RPMI8226 (cell line): ENCODE data around the gene TCP10L.
"Not testable (repeated sequence)": the region's sequence is repeated elsewhere in the genome, so short reads cannot be mapped to it uniquely, and the experiment has no call there.

Experiments
- DNase-seq: peaks from one replicate; pipeline ENCODE4 v3.0.0-alpha.2; 2015

The TCP10L gene, protein sequence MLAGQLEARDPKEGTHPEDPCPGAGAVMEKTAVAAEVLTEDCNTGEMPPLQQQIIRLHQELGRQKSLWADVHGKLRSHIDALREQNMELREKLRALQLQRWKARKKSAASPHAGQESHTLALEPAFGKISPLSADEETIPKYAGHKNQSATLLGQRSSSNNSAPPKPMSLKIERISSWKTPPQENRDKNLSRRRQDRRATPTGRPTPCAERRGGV

DNA sequence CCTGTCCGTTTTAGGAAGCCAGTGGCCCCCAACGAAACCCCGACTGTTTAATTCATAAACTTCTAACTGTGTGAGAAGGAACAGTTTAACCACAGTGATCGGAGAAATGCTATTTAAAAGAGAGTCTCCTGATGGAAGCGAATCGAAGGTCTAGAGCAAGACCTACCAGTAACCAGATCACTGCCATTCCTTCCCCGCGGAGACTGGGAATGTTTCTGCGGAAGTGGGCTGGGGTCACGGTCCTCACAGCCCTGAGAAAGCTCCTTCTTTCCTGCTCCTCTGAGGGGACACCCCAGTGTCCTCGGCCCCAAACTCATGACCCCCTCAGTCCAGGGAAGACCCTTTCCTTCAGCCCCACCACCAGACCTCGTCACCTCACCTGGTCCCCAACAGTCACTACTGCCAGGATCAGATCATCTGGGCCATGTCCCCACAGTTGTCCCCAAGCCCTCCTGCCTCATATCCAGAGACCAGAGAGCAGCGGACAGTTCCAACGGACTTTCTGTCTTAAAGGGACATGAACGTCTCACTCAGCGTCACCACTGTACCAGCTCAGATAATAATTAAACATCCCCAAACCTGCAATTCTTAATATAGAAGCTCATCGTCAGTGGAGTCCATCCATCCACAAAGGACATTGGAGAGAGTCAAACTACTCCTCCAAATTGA lies at the start of gene TCP10L:
TCP10L (minus strand) TSS at position 482 of the 669 bp plus-strand sequence. CDS start 1,219 bp downstream, outside the sequence.
- DNase-seq = no peak

DNA sequence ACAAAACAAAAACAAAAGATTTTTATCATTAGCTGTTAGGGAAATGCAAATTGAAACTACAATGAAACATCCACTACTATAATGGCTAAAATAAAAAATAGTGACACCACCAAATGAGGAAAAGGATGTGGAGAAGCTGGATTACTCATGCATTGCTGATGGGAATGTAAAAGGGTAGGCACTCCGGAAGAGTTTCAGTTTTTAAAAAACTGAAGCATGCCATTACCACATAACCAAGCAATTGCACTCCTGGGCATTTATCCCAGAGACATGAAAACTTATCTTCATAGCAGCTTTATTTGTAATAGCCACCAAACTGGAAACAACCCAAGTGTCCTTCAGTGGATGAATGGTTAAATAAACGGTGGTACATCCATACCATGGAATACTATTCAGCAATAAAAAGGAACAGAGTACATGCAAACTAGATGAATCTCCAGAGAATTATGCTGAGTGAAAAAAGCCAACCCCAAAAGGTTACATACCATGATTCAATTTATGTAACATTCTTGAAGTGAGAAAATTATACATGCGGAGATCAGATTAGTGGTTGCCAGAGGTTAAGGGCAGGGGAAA lies 41.4 kb upstream of the TCP10L start:
- DNase-seq = no peak

DNA sequence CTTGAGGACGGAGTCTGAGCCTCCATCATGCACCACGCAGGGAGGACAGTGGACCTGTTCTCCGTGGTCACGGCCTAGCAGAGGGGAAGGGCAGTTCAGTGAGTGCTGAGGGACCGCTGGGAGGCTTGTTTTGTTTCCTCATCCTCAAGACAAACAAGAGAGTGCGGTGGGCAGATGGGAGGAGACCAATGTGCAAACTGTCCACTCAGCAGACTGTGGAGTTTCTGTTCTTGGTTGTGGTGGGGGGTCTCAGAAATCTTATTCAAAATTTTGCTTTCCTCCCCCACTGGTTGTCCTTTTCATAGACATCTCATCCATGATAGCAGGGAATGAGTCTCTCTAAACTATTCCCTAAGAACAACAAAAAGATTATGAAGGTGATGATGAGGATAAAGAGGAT lies 32.9 kb upstream of the TCP10L start:
- DNase-seq = not testable (repeated sequence)

DNA sequence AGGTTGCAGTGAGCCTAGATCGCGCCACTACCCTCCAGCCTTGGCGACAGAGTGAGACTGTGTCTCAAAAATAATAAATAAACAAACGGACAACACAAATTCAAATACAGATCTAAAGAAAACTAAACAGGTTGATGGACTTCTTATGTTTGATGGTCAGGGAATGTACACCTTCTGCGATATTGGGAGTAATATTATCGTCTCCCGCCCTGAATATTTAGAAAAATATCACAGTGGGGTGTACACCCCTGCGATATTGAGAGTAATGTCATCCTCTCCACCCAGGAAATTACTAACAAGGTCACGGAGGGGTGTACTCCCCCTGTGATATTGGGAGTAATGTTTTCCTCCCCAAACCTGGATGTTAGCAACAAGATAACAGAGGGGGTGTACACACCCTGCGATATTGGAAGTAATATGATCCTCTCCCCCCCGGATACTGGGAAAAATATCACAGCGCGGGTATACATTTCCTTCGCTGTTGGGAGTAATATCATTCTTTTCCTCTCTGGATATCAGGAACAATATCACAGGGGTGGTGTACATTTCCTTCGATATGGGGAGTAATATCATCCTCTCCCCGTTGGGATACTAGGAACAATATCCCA lies 28.2 kb upstream of the TCP10L start:
- DNase-seq = no peak

DNA sequence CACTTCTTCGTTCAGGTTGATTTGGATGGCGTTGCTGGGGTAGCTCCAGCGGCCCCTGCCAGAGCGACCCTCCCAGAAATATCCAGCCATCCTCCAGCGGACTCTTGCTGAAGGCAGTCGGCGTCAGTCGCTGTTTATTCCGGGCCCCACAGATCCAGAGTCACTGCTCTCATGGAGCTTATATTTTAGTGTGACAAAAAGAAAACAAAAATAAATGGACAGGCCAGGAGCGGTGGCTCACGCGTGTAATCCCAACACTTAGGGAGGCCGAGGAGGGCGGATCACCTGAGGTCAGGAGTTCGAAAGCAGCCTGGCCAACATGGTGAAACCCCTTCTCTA lies 27.6 kb upstream of the TCP10L start:
- DNase-seq = no peak

DNA sequence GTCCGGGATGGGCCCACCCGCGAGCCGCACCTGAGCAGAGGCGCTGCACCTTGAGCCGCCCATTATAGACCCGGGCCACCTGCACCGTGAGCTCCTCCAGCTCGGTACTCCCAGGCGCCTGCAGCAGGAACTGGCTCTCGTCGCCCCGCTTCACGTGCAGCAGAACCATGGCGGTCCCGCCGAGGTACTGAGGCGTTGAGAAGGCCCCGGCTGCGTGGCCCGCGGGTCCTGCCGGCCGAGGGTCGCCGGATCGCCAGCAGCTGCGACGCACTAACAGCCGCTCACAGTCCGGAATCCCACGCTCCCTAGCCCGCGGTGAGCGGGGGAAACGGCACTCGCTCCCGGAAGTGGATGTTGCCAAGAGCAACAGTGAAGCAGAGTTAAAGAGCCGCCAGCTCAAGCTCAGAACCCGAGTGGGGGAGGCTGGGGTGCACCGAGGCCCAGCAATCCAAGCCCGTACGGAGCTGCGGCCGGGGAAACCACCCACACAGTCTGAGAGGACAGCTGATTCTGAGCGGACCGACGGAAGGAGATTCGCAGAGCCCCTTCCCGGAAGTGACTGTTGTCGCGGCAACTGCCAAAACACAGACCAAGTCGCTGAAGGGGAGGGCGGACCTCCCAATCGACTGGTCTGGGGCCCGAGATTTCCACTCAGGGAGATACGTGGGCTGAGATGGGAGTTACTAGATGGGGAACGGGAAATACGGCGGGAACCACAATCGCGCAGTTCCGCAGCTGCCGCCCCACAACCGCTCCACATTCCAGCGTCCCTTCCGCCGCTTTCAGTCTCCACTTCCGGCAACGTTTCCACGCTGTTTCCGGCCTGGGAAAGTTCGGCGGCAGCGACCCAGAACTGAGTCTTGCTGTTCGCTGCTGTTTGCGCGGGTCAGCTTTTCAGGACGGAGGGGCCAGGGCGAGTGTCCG lies 27.0 kb upstream of the TCP10L start, which contains the start of gene CFAP298:
CFAP298 (minus strand) TSS at position 303 of the 924 bp plus-strand sequence; CDS start at position 169, 134 bp downstream.
- peak; percentile 94 for DNase-seq

DNA sequence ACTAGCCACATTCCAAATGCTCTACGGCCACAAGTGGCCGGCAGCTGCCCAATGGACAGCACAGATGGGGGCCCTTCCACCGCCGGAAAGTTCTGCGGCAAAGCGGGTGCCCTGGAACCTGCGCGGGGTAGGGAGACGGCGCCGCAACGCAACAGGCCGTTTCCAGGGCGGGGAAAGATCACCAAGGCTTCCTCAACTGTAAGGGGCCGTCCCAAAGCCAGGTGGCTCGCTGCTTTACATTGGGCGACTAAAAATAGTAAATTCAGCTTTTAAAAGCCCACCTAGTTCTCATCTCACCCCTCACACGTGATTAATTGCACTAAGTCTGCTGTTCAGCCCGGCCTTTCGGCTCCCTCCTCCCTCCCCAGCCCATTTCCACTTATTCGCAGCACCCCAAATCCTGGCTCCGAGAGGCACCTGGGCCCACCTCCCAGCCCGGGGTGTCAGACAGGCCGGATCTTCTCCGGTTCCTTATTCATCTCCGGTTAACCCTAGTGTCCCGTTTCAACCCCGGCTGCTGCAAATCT lies 26.2 kb upstream of the TCP10L start:
- DNase-seq = peak; percentile 63

DNA sequence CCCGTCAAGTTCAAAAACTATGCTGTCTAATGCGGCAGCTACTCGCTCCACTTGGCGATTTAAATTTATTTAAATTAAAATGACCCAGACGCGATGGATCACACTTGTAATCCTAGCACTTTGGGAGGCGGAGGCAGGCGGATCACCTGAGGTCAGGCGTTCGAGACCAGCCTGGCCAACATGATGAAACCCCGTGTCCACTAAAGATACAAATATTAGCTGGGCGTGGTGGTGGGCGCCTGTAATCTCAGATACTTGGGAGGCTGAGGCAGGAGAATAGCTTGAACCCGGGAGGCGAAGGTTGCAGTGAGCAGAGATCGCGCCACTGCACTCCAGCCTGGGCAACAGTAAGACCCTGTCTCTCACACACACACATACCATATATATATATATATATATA lies 25.6 kb upstream of the TCP10L start:
- not testable (repeated sequence) for DNase-seq

DNA sequence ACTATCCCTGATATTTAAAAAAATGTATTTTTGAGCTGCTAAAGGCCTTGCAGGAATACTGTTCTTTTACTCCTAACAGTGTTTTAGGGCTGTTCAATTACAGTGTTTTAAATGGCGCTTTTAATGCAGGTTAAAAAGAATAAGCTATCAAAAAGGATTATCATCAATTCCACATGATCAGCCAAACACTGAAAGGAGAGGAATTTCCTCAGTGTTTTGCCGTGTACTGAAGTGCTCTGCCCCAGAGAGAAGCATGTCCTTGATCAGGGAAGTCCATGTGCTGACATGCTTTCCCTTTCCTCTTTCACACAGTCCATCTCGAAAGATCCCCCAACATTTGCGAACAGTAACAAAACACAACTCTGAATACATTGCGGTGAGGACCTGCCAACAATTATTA lies 23.5 kb upstream of the TCP10L start:
- DNase-seq = no peak

DNA sequence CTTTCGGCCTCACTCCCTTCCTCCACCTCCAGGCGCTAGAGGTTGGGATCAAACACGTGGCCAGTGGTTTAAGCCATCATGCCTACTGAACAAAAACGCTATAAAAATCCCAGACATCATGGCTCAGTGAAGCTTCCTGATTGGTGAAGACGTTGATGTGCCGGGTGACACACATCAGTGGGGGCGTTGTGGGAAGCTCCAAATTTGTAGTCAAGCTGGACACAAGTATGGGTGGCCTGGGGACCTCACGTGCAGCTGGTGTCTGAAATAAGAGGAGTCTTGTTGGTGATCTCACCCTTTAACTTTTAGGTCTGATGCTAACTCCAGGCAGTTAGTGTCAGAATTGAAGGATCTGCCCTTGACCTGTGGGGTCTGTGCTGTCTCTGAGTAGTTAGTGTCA lies 20.1 kb upstream of the TCP10L start:
- no peak for DNase-seq

DNA sequence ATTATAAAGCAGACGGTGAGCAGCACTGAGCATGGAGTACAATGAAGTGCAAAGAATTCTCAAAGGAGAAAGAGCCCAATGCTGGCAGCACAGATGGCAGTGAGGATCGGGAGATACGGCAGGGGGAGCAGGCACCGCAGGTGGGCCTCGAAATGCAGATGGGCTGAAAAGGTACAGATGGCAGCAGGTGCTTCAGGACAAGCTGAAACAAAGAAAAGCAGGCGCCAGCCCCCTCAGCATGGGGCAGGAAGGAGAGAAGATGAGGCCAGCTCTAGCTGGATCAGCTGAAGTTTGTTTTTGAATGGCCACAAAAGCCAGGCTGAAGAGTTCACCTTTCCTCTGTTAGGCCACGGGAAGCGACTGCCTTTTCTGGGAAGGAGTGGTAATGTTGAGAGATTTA lies 19.1 kb upstream of the TCP10L start:
- DNase-seq = no peak

DNA sequence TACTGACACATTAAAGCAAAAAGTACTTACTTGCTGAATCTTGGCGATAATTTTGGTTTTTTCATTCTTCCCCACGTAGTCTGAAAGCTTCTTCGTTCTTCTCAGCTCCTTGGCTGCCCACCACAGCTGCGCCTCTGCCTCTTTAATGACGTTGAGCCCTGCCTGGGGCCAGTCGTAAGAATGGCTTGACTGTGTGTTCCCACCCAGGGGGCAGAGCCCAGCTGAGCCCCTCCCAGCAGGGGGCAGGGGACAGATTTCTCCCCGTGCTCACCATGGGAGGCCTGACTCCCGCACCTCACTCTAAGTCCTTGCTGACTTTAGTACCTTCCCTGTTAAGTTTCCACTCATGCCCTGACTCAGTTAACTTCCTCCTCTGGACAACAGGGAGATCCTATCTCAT lies 17.8 kb upstream of the TCP10L start:
- DNase-seq = no peak

DNA sequence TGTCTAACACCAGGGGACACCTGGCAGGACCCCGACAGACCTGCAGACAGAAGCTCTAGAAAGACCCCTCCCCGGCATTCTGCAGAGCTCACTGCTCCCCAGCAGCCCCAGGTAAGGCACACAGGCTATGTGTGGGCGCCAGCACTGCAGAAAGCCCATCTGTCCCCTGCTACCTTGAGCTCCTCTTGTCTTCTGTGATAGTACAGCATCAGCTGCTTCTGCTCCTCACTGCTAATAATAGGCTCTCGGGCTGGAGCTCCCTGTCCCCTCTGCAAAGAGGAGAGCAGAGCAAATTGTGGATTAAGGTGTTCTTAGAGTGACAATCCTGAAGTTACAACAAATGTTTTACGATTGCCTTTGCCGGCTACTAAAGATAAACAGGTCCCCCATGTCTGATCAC lies 16.8 kb upstream of the TCP10L start:
- no peak for DNase-seq

DNA sequence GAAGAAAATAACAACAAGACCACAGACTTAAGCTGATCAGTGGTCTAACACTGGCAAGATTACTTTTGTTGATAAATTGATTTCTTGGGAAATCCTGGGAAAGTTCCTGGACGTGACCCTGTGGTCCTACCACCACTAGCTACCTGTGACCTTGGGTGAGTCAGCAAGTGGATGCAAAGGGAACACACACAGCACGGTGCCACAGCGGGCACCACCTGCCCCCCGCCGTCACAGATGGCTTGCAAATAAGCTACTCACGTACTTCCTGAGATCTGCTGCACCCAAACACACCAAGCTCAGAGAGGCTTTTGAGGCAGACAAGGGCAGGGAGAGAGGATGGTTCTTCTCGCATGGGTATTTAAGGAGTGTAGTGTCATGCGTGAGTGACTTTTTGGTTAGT lies 14.2 kb upstream of the TCP10L start:
- no peak for DNase-seq

DNA sequence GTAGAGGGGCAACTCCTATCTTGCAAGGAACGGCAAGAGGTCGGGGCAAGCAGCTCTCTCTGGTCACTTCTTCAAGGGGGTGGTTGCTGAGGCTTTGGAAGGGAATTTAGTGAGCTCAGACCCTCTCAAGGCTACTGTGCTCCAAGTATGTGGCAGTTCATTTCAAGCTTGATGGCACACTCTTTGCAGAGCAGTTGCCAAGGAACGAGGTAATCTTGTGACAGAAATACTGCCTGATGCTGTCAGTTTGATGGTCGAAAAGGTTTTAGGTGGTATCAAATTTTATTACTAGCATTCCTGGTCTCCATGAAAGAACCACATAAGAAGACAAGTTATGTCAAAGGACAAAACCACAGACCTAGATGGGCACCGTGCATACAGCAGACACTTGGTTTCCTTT lies 13.8 kb upstream of the TCP10L start:
- no peak for DNase-seq

DNA sequence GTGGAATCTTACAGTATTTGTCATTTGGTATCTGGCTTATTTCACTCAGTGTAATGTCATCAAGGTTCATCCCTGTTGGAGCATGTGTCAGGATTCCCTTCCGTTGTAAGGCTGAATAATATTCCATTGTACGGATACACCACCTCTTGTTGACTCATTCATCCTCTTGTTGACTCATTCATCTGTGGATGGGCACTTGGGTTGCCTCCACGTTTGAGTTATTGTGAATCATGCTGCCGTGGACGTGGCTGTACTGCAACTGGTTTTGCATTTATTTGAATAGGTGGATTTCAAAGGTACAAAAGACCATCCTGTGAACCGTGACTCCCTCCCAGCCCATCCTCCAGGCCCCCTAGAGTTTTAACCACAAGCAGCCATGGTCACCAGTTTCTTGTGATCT lies 11.9 kb upstream of the TCP10L start:
- DNase-seq = no peak

DNA sequence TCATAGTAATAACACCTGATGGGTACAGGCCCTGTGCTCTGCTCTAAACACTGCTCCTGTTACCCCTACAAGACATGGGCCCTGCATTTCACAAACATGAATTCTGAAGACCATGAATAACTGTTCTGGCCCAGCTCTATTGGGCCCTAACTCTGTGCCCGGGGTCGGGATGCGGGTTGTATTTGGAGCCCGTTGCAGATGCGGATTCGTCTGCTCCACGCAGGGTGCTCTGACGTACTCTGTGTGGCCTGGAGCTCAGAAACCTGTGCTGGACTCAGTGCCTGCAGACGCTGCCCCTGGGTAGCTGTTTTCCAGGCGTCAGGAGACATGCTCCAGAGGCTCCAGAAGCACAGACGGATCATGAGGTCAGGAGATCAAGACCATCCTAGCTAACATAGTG lies 10.1 kb upstream of the TCP10L start:
- DNase-seq = no peak

DNA sequence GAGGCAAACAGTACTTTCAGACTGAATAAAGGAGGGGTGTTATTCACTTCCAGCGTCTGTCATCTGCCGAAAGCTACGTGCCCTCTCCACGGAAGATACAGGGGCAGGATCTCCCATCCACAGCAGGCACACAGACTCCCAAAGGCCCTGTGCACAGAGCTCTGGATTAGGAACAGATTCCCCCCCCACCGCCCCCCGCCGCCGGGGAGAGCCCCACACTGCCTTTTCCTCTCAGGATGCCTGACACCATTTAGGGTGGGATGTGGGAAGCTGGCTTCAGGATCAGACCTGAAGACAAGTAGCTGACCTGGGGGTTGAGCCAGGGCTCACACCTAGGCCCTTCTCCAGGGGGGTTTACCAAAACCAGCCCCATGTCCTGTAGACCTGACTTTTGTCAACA lies 8.4 kb upstream of the TCP10L start:
- no peak for DNase-seq

DNA sequence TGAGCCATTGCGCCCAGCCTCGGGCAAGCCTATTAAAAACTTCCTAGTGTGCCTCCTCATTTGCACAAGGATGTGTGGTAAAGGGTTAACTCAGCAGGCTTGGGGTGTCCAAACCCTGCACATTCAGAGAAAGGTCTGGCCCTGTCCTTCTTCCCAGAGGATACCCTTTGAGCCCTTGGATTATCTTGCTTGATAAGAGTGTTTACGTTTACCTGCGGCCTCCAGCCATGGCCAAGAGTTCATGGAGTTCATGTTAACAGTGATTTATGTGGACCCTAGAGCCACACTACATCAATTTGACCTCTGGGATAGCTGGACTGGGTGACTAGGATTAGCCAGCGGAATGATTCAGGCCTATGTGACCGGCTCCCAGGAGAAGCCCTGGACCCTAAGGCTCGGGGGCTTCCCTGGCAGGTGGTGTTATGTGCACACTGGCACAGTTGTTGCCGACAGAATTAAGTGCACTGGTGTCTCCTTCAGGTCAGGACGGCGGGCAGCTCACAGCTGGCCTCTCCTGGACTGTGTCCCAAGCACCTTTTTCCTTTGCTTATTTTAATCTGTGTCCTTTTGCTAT lies 7.7 kb upstream of the TCP10L start:
- DNase-seq = no peak

DNA sequence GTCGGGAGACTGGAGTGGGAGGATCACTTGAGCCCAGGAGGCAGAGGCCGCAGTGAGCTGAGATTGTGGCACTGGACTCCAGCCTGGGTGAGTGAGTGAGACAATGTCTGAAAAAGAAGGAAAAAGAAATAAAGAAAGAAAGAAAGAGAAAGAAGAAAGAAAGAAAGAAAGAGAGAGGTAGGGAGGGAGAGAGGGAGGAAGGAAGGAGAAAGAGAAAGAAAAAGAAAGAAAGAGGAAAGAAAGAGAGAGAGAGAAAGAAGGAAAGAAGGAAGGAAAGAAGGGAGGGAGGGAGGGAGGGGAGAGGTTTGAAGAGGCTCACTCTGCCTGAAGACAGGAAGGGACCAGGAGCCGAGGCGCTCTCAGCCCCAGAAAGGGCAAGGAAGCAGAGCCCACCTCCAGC lies 4.8 kb upstream of the TCP10L start:
- DNase-seq = no peak

DNA sequence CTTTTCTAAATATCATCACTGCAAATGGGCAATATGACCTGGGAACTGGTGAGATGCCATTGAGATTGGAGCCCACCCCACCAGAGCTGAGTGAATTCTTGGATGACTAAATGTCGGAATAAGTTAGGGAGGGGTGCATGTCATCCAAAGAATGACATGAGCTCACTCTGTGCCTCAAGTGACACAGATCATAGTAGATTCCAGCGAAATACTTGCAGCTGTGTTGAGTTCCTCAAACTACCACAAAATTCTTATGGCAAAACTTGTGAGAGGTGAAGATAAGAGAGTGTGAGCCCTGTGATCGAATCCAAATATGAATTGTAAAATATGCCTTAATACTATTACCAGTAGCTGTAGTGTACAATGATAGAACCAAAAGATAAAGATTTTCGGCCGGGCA lies 2.3 kb upstream of the TCP10L start:
- no peak for DNase-seq

DNA sequence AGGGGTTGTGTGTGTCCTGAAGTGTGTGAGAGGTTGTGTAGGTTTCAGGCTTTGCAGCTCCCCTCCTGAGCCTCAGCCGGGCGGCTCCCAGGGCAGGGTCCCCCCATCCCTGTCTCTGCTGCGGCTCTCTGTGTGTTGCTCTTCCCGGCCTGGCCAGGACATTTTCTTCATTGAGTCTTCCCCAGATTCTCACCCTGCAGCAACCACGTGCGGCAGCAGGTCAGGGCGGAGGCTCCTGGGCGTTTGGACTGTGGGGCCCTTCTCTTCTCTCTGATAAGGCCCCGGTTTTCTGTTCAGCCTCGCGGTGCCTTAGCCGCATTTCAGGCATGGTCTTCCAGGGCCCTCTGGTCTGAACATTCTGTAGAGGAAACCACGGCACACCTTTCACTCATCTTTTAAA lies 1.8 kb upstream of the TCP10L start:
- no peak for DNase-seq
